ENCODE results near the gene PDE3B.
"Not testable (repeated sequence)": the region's sequence is repeated elsewhere in the genome, so short reads cannot be mapped to it uniquely, and the experiment has no call there.

The PDE3B gene

DNA sequence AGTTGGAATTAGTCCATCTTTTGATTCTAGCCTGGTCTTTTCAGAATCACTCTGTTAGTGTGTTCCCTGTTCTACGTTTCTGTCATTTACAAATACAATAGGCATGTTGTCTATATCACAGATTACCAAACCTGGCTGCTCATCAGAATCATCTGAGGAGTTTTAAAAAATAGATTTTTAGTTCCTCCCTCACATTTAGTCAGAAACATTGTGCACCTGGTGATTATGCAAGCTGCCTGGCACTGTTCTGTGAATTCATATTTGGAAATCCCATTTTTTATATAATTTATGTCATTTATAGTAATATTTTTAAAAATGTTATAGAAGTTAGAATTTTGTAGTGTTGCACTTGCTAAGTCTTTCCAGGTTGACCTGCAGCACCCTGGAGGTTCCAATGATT, 107.3 kb downstream of the PDE3B start:
- no peak for DNase-seq

DNA sequence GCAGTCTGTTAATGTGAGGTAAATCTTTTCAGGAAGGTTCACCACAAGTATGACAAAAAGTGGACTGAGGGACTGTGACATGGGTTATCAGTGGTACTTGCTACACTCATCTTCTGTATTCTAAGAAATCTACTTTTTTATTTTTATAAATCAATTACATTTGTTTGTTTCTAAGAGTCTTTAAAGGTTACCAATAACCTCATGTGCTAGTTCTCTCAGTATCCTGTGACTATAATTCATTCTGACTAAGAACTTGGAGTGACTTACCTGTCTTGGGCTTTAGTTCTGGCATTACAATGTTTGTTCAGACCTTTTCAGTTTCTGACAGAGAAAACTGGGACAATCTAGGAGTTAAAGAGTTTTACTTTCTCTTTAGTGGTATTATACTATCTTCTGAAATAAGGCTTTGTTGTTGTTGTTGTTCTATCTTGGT, 108.4 kb downstream of the PDE3B start:
- no peak for DNase-seq

DNA sequence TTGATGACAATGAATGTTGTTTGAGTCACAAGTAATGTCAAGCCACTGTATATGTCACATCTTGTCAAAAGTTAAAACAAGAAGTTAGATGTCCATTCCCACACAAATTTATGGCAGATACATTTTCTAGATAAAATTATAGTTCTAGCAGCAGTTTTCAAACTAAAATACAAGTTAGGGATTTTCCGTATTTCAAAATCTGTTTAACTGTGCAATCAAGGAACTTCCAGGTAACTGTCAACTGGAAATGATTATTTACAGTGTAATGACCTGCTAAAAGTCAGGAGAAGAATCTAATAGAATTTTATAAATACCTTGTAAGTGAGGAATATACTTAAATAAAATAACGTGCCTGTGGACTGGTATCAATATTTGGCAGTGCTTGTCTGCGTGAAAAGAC, 111.5 kb downstream of the PDE3B start:
- no peak for DNase-seq

DNA sequence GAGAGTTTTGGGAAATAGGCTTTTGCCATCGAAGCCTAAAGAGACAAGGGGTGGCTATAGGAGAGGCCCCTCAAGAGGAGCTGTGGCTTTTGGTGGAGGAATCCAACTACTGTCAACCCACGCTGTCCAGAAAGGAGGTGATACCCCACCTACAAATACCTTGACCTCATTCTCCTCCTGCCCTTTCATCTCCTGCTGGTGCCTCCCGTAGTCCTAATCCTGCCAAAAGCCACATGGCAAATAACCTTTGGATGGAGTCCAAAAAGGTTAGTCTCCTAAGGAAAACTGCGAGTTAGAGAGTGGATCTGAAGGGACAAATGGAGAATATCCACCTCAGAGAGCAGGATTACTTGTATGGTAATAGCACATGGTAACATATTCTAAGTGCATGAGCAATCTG, 112.7 kb downstream of the PDE3B start:
- DNase-seq: no peak

DNA sequence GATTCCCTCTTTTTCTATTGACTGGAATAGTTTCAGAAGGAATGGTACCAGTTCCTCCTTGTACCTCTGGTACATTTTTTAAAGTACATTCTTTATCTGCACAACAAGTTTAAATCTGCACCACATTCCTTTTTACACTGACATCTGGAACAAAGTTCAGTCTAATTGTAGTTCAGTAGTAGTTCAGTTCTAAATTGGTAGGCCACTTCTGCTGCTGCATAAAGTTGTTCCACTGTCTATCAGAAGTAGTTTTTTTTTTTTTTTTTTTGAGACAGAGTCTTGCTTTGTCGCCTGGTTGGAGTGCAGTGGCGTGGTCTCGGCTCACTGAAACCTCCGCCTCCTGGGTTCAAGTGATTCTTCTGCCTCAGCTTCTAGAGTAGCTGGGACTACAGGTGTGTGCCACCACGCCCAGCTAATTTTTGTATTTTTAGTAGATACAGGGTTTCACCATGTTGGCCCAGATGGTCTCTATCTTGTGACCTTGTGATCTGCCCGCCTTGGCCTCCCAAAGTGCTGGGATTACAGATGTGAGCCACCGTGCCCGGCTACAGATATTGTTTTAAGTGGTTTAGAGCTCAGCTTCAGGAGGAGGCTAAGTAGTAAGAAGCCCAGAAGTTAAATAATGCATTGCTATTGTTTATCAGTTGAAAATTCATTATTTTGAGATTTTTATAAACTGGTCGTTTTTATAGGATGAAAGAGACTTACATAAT, 115.9 kb downstream of the PDE3B start:
- DNase-seq: not testable (repeated sequence)

DNA sequence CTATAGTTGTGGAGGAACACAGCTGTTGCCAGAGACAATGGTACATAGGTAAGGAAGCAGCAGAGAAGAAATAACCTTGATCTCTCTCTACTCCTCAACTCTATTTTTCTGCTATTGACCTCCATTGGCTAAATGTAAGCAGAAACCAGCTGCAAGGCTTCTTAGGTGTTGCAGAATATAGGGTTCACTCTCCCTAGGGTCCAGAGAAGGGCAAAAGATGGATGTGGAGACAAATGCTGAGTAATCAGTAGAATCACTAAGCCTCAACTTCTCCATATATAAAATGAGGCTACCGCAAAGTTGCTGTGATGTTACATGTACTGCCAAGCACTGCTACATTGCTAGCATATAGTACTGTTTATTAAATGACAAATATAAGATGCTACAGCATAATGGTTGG, 120.6 kb downstream of the PDE3B start:
- DNase-seq: no peak

DNA sequence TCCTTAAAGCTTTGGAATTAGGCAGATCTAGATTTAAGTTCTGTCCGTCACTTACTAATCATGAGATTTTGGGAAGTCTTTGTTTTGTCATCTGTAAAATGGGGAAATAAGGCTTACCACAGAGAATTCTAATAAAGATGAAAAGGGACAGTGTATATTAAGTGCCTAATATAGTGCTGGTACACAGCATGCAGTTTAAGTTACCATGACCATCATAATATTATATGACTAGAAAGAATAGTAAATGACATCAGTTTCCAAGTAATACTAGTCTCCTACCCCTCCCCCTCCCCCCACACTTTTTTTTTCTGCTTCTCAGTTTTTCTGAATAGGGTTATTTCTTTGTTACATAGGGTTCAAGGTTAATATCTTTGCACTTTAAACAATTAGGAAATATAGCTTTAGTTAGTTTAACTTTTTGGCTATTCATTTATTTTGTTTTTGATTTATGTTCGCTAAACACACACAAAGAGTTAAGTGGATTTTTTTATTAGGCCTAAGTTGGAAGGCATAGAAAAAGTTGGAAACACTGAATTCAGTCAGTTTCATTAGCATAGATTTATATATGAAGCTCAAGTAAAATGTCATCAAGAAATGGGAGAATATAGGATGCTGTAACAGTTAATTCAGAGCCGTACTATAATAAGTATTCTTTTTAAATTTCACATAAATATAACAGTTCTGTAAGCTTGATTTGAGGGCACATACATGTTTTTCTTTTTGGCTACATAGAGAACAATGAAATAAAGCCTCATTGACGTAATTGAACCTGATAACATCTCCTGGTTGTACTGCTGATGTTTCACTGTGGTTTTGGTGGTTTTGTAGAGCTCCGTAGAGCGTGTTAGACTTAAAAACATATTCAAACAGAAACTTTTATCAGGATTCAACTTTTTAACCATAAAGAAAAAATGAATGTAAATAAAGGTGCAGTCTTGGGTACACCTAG, 121.2 kb downstream of the PDE3B start:
- peak; percentile 44 for DNase-seq

DNA sequence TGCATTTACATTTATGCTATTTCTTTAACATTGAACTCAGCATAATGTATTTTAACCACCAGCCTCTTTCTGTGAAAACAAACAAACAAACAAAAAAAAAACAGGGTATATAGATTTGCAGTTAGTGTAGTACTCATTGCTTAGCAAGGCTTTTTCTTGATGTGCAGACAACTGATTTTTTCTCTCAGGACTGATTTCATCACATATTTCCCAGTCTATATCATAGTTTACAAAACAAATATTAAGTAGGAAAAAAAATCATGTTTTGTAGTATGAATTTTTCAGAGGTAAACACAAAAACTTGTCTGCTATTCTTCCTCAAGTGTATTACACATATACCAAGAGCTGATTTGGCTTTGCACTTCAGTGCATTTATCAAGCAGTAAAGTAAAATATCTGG, 123.0 kb downstream of the PDE3B start:
- DNase-seq: no peak

DNA sequence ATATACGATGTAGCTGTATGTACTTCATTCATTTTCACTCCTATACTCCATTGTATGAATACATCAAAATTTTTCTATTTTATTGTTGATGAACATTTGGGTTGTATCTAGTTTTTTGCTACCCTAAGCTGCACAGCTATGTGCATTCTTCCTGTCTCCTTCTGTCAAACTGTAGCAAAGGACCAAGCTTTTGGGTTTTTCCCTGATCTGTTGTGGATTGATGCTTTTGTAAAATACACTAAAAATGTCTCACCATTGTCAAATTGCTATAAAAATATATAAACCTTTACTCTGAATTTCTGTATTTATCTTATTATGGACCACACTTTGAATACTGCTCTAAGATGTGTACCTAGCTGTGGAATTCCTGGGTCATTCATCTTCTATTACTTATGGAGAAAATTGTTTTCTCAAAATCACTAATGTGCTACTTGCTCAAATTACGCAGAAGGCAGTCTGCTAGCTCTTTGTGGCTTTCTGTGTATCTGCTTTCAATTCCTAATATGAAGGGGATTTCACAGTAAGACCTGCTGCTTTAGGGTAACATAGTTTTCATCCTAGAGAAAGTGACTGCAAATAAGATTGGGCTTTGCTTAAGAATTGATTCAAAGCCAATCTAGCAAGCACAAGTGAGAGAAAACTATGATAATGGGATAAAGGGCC, 125.1 kb downstream of the PDE3B start:
- DNase-seq: no peak

DNA sequence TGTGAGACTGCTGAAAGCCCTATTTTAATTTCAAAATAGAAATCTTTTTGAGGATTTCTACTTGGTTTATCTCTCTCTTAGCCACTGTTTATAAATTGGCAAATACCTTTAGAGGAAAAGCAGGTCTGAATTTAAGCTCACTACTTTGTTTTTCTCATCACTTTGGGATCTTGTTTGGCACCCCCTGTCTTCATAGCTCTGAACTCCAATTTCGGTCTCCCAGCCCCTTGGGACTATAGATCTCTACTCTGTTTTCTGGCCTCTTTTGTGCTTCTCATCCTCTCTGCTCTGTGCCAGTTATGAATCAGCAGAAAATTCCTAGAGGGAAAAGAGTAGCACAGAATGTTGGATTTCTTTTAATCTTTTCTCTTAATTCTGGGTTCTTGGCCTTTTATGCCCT, 130.2 kb downstream of the PDE3B start:
- no peak for DNase-seq

DNA sequence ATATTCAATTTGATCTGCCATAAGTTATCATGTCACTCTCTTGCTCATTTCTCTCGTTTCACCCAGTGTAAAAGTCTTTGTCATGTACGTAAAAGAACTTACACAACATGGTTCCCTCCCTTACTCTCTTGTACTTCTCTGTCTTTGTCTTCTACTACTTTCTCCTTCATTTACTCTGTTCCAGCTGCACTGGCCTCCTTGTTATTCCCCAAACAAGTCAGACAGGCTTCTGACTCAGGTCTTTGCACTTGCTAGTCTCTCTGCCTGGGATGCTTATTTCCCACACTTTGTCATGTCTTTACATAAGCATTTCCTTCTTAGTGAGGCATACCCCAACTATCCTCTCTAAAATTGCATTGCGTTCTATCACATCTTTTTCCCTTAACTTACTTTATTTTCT, 131.1 kb downstream of the PDE3B start:
- no peak for DNase-seq

DNA sequence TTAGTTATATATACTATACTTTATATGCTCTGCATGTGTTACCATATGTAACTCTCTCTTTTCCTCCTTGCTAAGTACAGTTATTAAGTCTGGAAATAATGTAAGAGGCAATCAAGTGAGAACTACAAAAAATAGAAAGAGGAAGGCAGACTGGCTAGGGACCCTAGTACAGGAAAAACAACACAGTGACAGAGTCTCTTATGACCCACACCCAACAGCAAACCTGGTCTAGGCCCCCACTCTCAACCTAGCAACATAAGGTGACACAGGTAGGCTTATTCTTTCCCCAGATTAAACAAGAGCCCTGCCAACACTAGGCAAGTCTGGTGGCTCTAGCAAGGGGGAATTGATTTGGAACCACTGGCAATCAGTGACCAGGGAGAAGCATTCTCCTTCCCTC, 132.3 kb downstream of the PDE3B start:
- DNase-seq: no peak

DNA sequence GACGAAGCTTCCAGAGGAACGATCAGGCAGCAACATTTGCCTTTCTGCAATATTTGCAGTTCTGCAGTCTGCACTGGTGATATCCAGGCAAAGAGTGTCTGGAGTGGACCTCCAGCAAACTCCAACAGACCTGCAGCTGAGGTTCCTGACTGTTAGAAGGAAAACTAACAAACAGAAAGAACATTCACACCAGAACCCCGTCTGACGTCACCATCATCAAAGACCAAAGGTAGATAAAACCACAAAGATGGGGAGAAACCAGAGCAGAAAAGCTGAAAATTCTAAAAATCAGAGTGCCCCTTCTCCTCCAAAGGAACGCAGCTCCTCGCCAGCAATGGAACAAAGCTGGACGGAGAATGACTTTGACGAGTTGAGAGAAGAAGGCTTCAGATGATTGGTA, 134.9 kb downstream of the PDE3B start:
- not testable (repeated sequence) for DNase-seq

DNA sequence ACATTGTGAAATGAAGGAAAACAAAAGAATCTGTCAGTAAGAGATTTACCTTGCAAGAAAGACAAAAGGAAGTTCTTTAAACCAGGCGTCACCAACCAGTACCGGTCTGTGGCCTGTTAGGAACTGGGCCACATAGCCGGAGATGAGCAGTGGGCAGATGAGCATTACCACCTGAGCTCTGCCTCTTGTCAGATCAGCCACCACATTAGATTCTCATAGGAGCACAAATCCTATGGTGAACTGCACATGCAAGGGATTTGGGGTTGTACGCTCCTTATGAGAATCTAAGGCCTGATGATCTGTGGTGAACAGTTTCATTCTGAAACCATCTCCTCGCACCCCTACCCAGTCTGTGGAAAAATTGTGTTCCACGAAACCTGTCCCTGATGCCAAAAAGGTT, 140.2 kb downstream of the PDE3B start:
- no peak for DNase-seq

DNA sequence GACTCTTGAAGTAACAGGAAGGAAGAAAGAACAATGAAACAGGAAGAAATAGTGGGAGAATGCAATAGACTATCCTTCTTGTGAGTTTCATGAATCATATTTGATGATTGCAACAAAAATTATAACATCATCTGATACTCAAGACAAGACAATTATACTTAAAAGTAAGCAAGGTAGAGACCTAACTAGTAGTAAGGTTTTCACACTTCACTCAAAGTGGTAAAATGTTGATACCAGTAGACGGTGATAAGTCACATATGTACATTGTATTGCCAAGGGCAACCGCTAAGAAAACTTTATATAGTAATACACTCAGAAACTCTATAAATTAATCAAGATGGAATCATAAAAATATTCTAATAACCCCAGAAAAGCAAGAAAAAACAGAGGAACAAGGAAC, 140.6 kb downstream of the PDE3B start:
- DNase-seq: no peak

DNA sequence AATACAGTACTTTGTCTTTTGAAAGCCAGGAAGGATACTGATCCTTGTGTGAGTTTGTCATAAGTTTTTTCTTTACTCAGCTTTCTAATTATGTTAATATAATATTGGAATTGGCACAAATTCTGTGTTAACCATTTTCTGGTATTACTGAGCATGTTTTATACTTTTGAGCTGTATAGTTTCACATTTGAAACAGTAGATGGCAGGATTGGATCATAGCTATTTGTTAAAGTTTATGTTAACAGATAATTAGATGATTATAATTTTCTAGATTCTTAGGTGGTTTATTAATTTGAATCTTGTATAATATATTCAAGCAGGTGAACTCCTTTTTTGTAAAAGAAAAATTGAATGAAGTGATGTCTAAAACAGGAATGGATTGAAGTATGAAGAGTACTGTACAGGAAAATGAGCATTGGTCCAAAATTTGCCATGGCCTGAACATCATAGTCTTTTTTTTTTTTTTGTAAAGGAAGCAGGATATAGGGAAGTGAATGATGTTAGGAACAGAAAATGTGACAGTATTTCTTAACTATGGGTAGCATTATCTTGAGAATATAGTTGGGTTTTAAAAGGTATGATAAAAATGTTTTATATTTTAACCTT, 146.4 kb downstream of the PDE3B start:
- DNase-seq: no peak

DNA sequence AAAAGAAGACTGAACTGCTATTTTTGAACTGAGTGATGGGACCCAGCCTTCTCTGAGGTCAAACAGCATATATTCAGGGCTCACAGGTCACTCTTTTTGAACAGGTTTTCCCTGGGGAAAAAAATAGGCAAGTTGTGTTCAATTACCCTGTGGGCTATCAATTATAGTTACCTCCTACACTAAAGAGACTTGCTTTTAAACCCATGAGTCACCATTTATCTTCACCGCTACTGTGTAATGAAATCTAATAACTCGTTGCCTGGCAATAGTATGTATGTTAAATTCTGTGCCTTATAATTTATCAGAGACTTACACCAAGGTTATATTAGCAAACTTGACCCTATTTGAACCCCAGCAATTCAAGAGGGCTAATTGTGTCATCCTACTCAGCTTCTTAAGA, 149.9 kb downstream of the PDE3B start:
- DNase-seq: no peak

DNA sequence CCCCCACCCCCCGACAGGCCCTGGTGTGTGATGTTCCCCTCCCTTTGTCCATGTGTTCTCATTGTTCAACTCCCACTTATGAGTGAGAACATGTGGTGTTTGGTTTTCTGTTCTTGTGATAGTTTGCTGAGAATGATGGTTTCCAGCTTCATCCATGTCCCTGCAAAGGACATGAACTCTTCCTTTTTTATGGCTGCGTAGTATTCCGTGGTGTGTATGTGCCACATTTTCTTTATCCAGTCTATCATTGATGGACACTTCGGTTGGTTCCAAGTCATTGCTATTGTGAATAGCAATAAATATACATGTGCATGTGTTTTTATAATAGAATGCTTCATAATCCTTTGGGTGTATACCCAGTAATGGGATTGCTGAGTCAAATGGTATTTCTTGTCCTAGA, 152.4 kb downstream of the PDE3B start:
- not testable (repeated sequence) for DNase-seq

DNA sequence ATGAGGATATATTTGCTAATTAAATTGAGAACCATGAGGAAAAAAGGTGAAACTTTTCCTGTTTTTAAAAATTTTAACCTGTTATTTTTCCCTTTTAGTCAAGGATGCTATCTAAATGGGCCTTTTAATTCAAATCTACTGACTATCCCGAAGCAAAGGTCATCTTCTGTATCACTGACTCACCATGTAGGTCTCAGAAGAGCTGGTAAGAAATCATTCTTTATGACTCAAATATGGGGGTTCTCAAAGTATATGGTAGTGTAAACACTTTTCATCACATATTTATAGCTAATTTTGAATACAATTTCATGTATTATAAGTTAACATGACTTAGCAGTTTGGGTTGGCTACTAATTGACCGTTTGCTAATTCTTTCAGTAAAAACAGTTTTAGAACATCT, 160.2 kb downstream of the PDE3B start:
- DNase-seq: no peak

DNA sequence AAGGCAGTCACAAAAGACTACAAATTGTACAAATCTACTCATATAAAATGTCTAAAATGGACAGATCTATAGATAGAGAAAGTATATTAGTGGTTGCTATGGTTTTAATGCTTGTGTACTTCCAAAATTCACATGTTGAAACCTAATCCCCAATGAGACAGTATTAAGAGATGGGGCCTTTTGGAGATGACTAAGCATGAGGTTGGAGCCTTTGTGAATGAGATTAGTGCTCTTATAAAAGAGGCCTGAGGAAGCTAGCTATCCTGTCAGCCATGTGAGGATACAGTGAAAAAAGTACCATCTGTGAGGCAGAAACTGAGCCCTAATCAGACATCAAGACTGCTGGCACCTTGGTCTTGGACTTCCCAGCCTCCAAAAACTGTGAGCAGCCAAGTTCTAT, 165.9 kb downstream of the PDE3B start:
- no peak for DNase-seq

DNA sequence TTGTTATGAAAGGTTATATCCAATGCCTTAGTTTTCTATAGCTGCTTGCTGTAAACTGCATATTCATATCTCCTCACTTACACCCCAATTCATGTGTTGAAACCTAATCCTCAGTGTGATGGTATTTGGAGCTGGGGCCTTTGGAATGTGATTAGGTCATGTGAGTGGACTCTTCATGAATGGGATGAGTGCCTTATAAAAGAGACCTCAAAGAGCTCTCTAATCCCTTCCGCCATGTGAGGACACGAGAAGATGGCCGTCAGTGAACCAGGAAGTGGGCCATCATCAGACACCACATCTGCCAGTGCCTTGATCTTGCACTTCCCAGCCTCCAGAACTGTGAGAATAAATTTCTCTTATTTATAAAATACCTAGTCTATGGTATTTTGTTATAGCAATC, 169.2 kb downstream of the PDE3B start:
- peak; percentile 4 for DNase-seq

DNA sequence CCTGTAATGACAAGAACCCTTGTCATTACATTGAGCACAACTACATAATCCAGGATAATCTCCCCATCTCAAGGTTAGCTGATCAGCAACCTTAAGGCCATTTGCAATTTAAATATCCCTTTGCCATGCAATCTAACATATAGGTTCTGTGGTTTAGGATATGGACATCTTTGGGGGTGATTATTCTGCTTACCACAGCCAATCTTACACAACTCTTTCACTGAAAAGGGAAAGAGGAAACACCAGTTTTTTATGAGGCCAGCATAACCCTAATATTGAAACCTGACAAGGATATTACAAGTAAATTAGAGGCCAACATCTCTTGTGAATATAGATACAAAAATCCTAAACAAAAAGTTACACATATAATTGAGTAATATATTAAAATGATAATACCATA, 169.9 kb downstream of the PDE3B start:
- no peak for DNase-seq

DNA sequence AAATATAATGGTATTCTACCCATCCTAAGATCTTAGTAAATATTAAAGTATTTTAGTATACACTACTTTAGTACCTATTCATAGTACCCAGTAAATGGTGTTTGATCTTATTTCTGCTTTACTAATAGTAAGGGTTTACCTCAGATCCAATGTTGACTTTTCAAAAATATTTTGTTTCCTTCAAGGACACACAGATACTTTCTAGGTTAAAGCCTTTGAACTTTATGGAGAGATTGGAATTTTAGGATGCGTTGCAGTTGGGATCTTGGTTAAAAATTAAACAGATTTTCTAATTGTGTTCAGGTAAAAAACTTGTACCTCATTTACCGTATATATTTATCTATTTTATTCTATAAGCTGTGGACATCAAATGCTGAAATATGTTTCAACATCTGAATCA, 175.2 kb downstream of the PDE3B start:
- DNase-seq: no peak

Measured in eye (tissue), 1 donor.